WERI-Rb-1 (cell line): ENCODE measurements around the gene SPTBN1.

Experiments
- DNase-seq: peaks from one replicate; pipeline ENCODE4 v3.0.0-alpha.2; 2020
- H3K27ac ChIP-seq: fragments of 250-450 bp; sonication (Bioruptor Pico); 2 replicates; pipeline ENCODE4 v1.5.1; 2020; ENCODE audit warnings: mild to moderate bottlenecking, moderate library complexity
- H3K27me3 ChIP-seq: fragments of 250-450 bp; sonication (Bioruptor Pico); 2 replicates; pipeline ENCODE4 v1.5.1; 2021; ENCODE audit warnings: mild to moderate bottlenecking, low read depth, moderate library complexity; ENCODE audit not compliant: insufficient read depth, severe bottlenecking
- H3K36me3 ChIP-seq: fragments of 250-450 bp; sonication (Bioruptor Pico); 2 replicates; pipeline ENCODE4 v1.5.1; 2020; ENCODE audit warnings: mild to moderate bottlenecking, moderate library complexity
- H3K4me3 ChIP-seq: 2 replicates; pipeline ENCODE4 v1.5.1; 2011; ENCODE audit warnings: low read depth, mild to moderate bottlenecking, control low read depth, low read length
- H3K9me3 ChIP-seq: fragments of 250-450 bp; sonication (Bioruptor Pico); 2 replicates; pipeline ENCODE4 v1.5.1; 2021; ENCODE audit warnings: mild to moderate bottlenecking, moderate library complexity; ENCODE audit not compliant: severe bottlenecking
- CTCF ChIP-seq: IDR thresholded peaks from 2 replicates; pipeline ENCODE4 v1.5.1; 2011; ENCODE audit warnings: low read depth, mild to moderate bottlenecking, control low read depth, inconsistent platforms, low read length

The SPTBN1 gene

GRCh38 chr2:54669677-54670484 lies 213.8 kb downstream of the SPTBN1 start:
- Histone ChIP-seq H3K9me3 (no peaks in the 10 kb centered on the region), H3K4me3 (no peak overlapping the region), H3K27me3 (no peaks in the 10 kb centered on the region), H3K36me3 (peaks cover 62% of the 10 kb centered on the region), H3K27ac (no peak overlapping the region)
- no peak for DNase-seq
- TF ChIP-seq CTCF = no peak

GRCh38 chr2:54670485-54671009 lies 214.4 kb downstream of the SPTBN1 start:
- peaks cover 57% of the 10 kb centered on the region for H3K36me3 ChIP-seq
- no peak overlapping the region for H3K27ac ChIP-seq
- no peak overlapping the region for H3K4me3 ChIP-seq
- no peaks in the 10 kb centered on the region for H3K27me3 ChIP-seq
- DNase-seq = no peak
- no peaks in the 10 kb centered on the region for H3K9me3 ChIP-seq
- TF ChIP-seq CTCF = no peak

- H3K9me3 ChIP-seq = no peaks in the 10 kb centered on the region
- peaks cover 52% of the 10 kb centered on the region for H3K36me3 ChIP-seq
- no peak for TF ChIP-seq CTCF
Measured at GRCh38 chr2:54671010-54671409, 214.9 kb downstream of the SPTBN1 start.

GRCh38 chr2:54671875-54672589 lies 215.9 kb downstream of the SPTBN1 start:
- H3K9me3 ChIP-seq = no peaks in the 10 kb centered on the region
- TF ChIP-seq CTCF = no peak
- no peaks in the 10 kb centered on the region for H3K27me3 ChIP-seq
- H3K4me3 ChIP-seq = no peak overlapping the region
- no peak overlapping the region for H3K27ac ChIP-seq
- DNase-seq = no peak
- peaks cover 42% of the 10 kb centered on the region for H3K36me3 ChIP-seq

More at GRCh38 chr2:54671010-54671409, 214.9 kb downstream of the SPTBN1 start:
- no peak overlapping the region for H3K27ac ChIP-seq
- no peak for DNase-seq
- H3K4me3 ChIP-seq = no peak overlapping the region
- no peaks in the 10 kb centered on the region for H3K27me3 ChIP-seq

GRCh38 chr2:54672590-54673456 lies 216.7 kb downstream of the SPTBN1 start:
- H3K4me3 ChIP-seq = no peak overlapping the region
- H3K27ac ChIP-seq = no peak overlapping the region
- no peaks in the 10 kb centered on the region for H3K27me3 ChIP-seq
- TF ChIP-seq CTCF = no peak
- H3K9me3 ChIP-seq = no peaks in the 10 kb centered on the region
- no peak for DNase-seq
- peaks cover 34% of the 10 kb centered on the region for H3K36me3 ChIP-seq
